Central memory CD8-positive, alpha-beta T cell (primary cell): ENCODE measurements around the gene KIF23.

Experiments used
- ATAC-seq: fragments of 150-1000 bp; cut with Tn5 transposase; replicated peaks from 2 replicates; pipeline ENCODE4 v1.10.0; 2022; ENCODE audit warnings: mild to moderate bottlenecking, moderate FRiP score, moderate number of reproducible peaks; ENCODE audit not compliant: poor library complexity, severe bottlenecking; ENCODE audit errors: extremely low read depth
- DNase-seq, 2 donors: peaks; one replicate each; pipeline ENCODE4 v3.0.0; 2021; ENCODE audit warnings: low spot score in 2 of 2
- H3K27ac Mint-ChIP-seq: one replicate; pipeline ENCODE4 v1.8.0; 2022; ENCODE audit warnings: low read depth, mild to moderate bottlenecking, moderate library complexity, mixed read lengths
- H3K27me3 Mint-ChIP-seq: one replicate; pipeline ENCODE4 v1.8.0; 2022; ENCODE audit warnings: mixed read lengths
- H3K36me3 Mint-ChIP-seq: one replicate; pipeline ENCODE4 v1.8.0; 2022; ENCODE audit warnings: mild to moderate bottlenecking, moderate library complexity, mixed read lengths; ENCODE audit not compliant: insufficient read depth
- H3K4me1 Mint-ChIP-seq: one replicate; pipeline ENCODE4 v1.8.0; 2022; ENCODE audit warnings: mixed read lengths
- H3K4me3 Mint-ChIP-seq: one replicate; pipeline ENCODE4 v1.8.0; 2022; ENCODE audit warnings: mild to moderate bottlenecking, moderate library complexity, mixed read lengths
- H3K9me3 Mint-ChIP-seq: one replicate; pipeline ENCODE4 v1.8.0; 2022; ENCODE audit warnings: mixed read lengths

The KIF23 gene

GRCh38 chr15:69385831-69386230, 28.3 kb upstream of the KIF23 start:
- no peaks in the 10 kb centered on the region for H3K36me3 Mint-ChIP-seq
- H3K4me1 Mint-ChIP-seq, result no peaks in the 10 kb centered on the region
- ATAC-seq (no peak), DNase-seq (no peak)
- H3K27me3 Mint-ChIP-seq, result peaks cover 1% of the 10 kb centered on the region
- no peak overlapping the region for H3K4me3 Mint-ChIP-seq
- H3K27ac Mint-ChIP-seq, result no peak overlapping the region
- no peaks in the 10 kb centered on the region for H3K9me3 Mint-ChIP-seq

DNA sequence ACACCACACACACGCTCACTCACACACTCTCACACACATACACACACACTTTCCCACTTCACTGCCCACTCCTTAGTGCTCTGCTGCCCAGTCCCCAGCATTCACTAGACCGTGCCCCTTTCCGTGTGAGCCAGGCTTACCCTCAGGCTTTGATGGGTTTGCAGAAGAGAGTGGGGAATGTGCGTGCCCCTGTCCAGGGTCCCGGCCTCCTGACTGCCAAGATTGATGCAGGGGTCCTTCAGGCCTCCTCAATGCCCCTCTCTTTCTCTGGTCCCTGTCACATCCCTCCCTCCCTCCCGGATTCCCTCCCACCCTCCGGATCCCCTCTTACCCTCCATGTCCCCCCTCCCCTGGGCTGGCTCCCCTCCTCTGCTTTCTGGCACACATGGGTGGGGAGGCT, 27.9 kb upstream of the KIF23 start:
- ATAC-seq, result no peak
- H3K4me1 Mint-ChIP-seq, result no peaks in the 10 kb centered on the region

DNA sequence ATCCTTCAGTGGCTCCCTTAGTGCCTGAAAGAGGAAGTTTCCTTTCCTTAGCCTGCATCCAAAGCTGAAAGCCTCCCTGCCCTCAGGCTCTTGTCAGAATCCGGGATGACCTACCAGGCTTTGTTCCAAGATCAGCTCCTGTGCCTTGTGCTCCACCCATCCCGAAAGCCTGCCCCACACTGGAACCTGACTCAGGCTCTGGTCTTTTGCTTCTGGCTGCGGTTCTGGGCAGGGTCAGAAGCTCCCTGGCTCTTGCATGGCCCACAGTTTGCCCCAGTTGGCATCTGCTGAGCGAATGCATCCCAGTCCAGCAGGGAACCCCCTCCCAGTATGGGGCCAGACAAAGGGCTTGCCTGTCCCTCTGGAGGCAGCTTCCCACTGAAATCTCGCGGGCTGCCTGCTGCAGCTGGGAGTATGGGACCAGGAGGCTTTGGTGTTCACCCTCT, 25.9 kb upstream of the KIF23 start:
- Mint-ChIP-seq H3K36me3 (no peaks in the 10 kb centered on the region), H3K9me3 (no peaks in the 10 kb centered on the region), H3K4me1 (no peaks in the 10 kb centered on the region), H3K27me3 (peaks cover 8% of the 10 kb centered on the region), H3K27ac (no peak overlapping the region), H3K4me3 (no peak overlapping the region)
- ATAC-seq, result no peak
- DNase-seq, result no peak

More for the DNA sequence above, 27.9 kb upstream of the KIF23 start:
- DNase-seq, result no peak
- Mint-ChIP-seq H3K36me3 (no peaks in the 10 kb centered on the region), H3K4me3 (no peak overlapping the region), H3K9me3 (no peaks in the 10 kb centered on the region), H3K27ac (no peak overlapping the region), H3K27me3 (peaks cover 3% of the 10 kb centered on the region)

DNA sequence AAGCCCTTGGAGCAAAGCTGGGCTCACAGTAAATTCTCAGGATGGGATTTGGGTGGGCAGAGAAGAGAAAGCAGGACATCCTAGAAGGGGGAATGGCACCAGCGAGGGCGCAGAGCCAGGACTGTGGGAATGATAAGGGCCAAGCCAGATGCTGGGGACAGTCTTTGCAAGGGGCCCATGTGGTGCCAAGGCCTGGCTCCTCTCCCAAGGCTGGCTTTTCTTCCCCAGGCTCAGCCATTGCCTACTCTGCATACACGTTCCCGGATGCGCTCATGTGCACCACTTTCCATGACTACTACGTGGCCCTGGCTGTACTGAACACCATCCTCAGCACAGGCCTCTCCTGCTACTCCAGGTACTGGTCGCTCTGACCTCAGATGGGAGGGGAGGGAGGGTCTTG, 24.7 kb upstream of the KIF23 start:
- ATAC-seq (no peak), DNase-seq (no peak)
- peaks cover 2% of the 10 kb centered on the region for H3K4me1 Mint-ChIP-seq
- H3K27me3 Mint-ChIP-seq, result peaks cover 8% of the 10 kb centered on the region
- no peak overlapping the region for H3K4me3 Mint-ChIP-seq
- H3K9me3 Mint-ChIP-seq, result no peaks in the 10 kb centered on the region
- no peaks in the 10 kb centered on the region for H3K36me3 Mint-ChIP-seq
- H3K27ac Mint-ChIP-seq, result no peak overlapping the region

GRCh38 chr15:69390575-69390974, 23.6 kb upstream of the KIF23 start:
- Mint-ChIP-seq H3K27ac (no peak overlapping the region), H3K27me3 (peaks cover 8% of the 10 kb centered on the region), H3K4me3 (no peak overlapping the region), H3K36me3 (no peaks in the 10 kb centered on the region), H3K9me3 (no peaks in the 10 kb centered on the region), H3K4me1 (peaks cover 8% of the 10 kb centered on the region)
- ATAC-seq (no peak), DNase-seq (no peak)

- ATAC-seq (no peak), DNase-seq (no peak)
- Mint-ChIP-seq H3K36me3 (no peaks in the 10 kb centered on the region), H3K27ac (no peak overlapping the region), H3K9me3 (no peaks in the 10 kb centered on the region), H3K4me3 (no peak overlapping the region), H3K27me3 (peaks cover 8% of the 10 kb centered on the region), H3K4me1 (peaks cover 8% of the 10 kb centered on the region)
Observed at GRCh38 chr15:69391046-69391757, 22.9 kb upstream of the KIF23 start.

DNA sequence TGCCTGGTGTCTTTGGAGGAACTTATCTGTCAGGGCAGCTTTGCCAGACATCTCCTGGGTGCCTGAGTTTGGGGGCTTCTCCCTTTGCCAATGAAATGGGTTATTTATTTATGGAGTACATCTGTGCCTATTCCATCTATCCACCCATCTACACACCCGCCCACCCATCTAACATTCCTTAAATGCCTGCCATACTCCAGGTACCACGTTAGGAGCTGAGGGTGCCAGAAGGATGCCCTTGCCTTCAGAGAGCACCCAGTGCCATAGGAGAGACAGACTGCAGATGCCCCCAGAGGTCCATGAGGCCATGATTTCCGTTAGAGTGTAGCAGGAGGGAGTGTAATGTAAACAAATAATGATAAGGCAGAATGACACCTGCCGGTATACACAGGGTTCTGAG, 21.8 kb upstream of the KIF23 start:
- H3K36me3 Mint-ChIP-seq, result no peaks in the 10 kb centered on the region
- peaks cover 8% of the 10 kb centered on the region for H3K27me3 Mint-ChIP-seq
- H3K27ac Mint-ChIP-seq, result no peak overlapping the region
- no peak for ATAC-seq
- no peaks in the 10 kb centered on the region for H3K9me3 Mint-ChIP-seq
- peaks cover 8% of the 10 kb centered on the region for H3K4me1 Mint-ChIP-seq
- DNase-seq, result no peak
- no peak overlapping the region for H3K4me3 Mint-ChIP-seq

GRCh38 chr15:69393831-69394491, 20.2 kb upstream of the KIF23 start:
- H3K27ac Mint-ChIP-seq, result no peak overlapping the region
- H3K9me3 Mint-ChIP-seq, result no peaks in the 10 kb centered on the region
- no peaks in the 10 kb centered on the region for H3K36me3 Mint-ChIP-seq
- H3K27me3 Mint-ChIP-seq, result peaks cover 8% of the 10 kb centered on the region
- DNase-seq (no peak), ATAC-seq (no peak)
- H3K4me1 Mint-ChIP-seq, result peaks cover 8% of the 10 kb centered on the region
- H3K4me3 Mint-ChIP-seq, result no peak overlapping the region

DNA sequence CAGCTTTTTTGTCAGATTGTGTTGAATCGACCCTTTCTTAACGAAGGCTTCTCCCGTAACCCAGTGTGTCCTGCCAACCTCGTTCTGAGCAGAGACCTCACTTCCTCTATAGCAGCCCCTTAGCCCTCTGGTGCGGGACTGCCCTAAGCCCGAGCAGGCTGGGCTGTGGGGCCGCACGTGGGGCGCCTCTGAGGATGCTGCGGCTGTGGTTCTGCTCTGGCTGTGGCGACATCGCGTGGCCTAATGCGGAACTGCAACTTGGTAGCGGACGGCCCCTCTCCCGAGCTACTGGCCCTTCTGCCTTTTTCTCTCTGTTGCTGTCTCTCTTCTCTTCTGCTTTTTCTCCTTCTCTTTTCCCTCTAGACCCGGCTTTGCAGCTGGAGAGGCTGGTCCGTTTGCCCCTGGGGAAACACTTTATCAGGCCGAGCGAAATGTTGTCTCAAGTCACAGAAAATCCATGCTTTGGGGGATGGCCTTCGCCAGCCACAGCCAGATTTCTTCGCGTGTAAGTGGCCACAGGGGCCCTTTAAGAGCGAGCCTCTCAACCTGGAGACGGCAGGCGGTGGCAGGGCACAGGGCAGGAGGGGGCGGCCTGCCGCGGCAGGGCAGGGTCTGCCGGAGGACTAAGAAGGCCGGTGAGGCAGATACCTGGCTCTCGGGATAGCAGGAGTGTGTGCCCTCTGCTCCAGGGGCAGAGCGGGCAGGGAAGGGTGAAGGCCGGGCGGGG, 19.4 kb upstream of the KIF23 start:
- Mint-ChIP-seq H3K27me3 (peaks cover 8% of the 10 kb centered on the region), H3K36me3 (no peaks in the 10 kb centered on the region), H3K27ac (no peak overlapping the region), H3K9me3 (no peaks in the 10 kb centered on the region), H3K4me3 (no peak overlapping the region), H3K4me1 (peaks cover 8% of the 10 kb centered on the region)
- DNase-seq (peak; percentile 68 to 82), ATAC-seq (peak; percentile 87)

DNA sequence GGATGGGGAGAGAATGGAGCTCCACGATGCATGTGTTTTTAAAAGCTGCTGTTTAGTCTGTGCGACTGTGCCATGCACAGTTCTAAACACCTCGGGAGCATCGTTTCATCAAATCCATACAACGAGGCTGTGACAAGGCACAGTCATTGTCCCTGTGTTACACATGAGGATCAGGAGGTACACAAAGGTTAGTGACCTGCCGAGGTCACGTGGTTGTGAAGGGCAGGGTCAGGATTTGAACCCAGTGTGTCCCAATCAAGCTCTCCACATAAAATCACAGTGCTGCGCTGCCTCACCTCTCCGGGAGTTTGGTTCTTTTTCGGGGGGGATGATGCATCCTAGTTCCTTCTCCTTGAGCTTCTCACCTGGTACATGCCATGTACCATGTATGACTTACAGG, 18.7 kb upstream of the KIF23 start:
- Mint-ChIP-seq H3K27me3 (peaks cover 8% of the 10 kb centered on the region), H3K9me3 (no peaks in the 10 kb centered on the region), H3K4me1 (peaks cover 8% of the 10 kb centered on the region), H3K27ac (no peak overlapping the region), H3K36me3 (no peaks in the 10 kb centered on the region), H3K4me3 (no peak overlapping the region)
- ATAC-seq, result no peak
- no peak for DNase-seq

DNA sequence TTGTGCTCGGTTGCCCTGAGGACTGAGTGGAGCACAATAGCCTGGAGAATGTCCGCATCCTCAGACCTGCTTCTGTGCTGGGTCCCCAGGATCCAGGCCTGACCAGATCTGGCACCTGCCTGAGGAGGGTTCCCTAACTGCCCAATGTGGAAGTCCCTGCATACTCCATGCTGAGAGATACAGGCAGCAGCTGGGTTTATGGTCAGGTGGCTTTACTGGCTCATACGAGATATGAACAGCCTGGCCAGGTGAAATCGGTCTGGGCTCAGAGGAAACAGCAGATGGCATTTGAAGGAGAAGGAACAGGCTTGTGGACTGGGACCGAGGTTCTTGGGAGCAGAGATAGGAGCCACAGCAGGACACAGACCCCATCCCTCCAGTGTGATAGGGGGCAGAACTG, 18.2 kb upstream of the KIF23 start:
- Mint-ChIP-seq H3K36me3 (no peaks in the 10 kb centered on the region), H3K4me3 (no peak overlapping the region), H3K4me1 (peaks cover 8% of the 10 kb centered on the region), H3K9me3 (no peaks in the 10 kb centered on the region), H3K27ac (no peak overlapping the region), H3K27me3 (peaks cover 8% of the 10 kb centered on the region)
- ATAC-seq, result no peak
- no peak for DNase-seq

DNA sequence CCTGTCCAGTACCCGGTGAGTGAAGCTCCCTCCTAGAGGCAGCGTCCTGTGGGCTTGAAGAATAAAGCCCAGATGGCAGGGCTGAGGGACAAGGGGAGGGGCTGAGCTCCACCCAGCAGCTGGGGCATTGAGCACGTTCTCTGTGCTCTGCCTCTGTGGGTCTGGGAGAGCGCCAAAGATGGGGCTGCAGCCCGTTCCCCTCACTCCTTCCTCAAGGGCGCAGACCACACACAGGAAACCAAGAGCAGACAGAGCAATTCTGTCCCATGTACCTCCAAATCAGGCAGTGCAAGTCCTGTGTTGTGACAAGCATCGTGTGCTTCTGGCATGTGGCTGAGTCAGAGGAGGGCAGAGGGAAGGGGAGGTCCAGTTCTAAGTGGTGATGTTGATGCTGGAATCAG, 15.7 kb upstream of the KIF23 start:
- no peaks in the 10 kb centered on the region for H3K27me3 Mint-ChIP-seq
- no peaks in the 10 kb centered on the region for H3K36me3 Mint-ChIP-seq
- DNase-seq (no peak), ATAC-seq (no peak)
- H3K9me3 Mint-ChIP-seq, result no peaks in the 10 kb centered on the region
- no peak overlapping the region for H3K4me3 Mint-ChIP-seq
- H3K4me1 Mint-ChIP-seq, result peaks cover 8% of the 10 kb centered on the region
- no peak overlapping the region for H3K27ac Mint-ChIP-seq

GRCh38 chr15:69400850-69401249, 13.3 kb upstream of the KIF23 start:
- Mint-ChIP-seq H3K9me3 (no peaks in the 10 kb centered on the region), H3K27ac (no peak overlapping the region), H3K27me3 (no peaks in the 10 kb centered on the region), H3K4me1 (no peaks in the 10 kb centered on the region), H3K36me3 (no peaks in the 10 kb centered on the region), H3K4me3 (no peak overlapping the region)
- no peak for DNase-seq
- no peak for ATAC-seq
